GM23338 (cell line): ENCODE measurements around the gene FTO. TPM values are rescaled to one million over a fixed set of nuclear protein-coding genes. Genes with fewer than 3 reads are reported as not detected.

Experiments used
- ATAC-seq: fragments of 200-7000 bp; cut with Tn5 transposase; 3 replicates; pipeline ENCODE4 v1.9.1; 2020
- DNase-seq: peaks from one replicate; pipeline ENCODE4 v3.0.0-alpha.2; 2015; ENCODE audit warnings: low spot score
- H2AFZ ChIP-seq: fragments of 200-600 bp; sonication (generic); 2 replicates; pipeline ENCODE4 v1.8.0; 2016; ENCODE audit warnings: antibody characterized with exemption, mild to moderate bottlenecking, moderate library complexity
- H3F3A ChIP-seq: fragments of 200-600 bp; sonication (generic); replicated peaks from 2 replicates; pipeline ENCODE4 v1.8.0; 2017; ENCODE audit warnings: antibody characterized with exemption, mixed run types, low read depth
- H3K27ac ChIP-seq: fragments of 200-600 bp; sonication (generic); 2 replicates; pipeline ENCODE4 v1.6.1; 2016; ENCODE audit warnings: low read depth
- H3K27me3 ChIP-seq: fragments of 200-600 bp; sonication (generic); 2 replicates; pipeline ENCODE4 v1.8.0; 2016; ENCODE audit warnings: mild to moderate bottlenecking, mixed run types, moderate library complexity; ENCODE audit not compliant: insufficient read depth
- H3K36me3 ChIP-seq: fragments of 200-600 bp; sonication (generic); 2 replicates; pipeline ENCODE4 v1.8.0; 2016; ENCODE audit warnings: mild to moderate bottlenecking; ENCODE audit not compliant: insufficient read depth
- H3K4me1 ChIP-seq: fragments of 200-600 bp; sonication (generic); 2 replicates; pipeline ENCODE4 v1.8.0; 2016; ENCODE audit warnings: mild to moderate bottlenecking, moderate library complexity; ENCODE audit not compliant: insufficient read depth
- H3K4me2 ChIP-seq: fragments of 200-600 bp; sonication (generic); 2 replicates; pipeline ENCODE4 v1.7.1; 2017; ENCODE audit warnings: mixed run types
- H3K4me3 ChIP-seq: fragments of 200-600 bp; sonication (generic); 2 replicates; pipeline ENCODE4 v1.6.1; 2016; ENCODE audit warnings: mixed run types
- H3K79me2 ChIP-seq: fragments of 200-600 bp; sonication (generic); replicated peaks from 2 replicates; pipeline ENCODE4 v1.8.0; 2017; ENCODE audit warnings: mild to moderate bottlenecking; ENCODE audit not compliant: insufficient read depth
- H3K9me2 ChIP-seq: fragments of 200-600 bp; sonication (generic); 2 replicates; pipeline ENCODE4 v1.8.0; 2017; ENCODE audit not compliant: insufficient read depth
- H4K20me1 ChIP-seq: fragments of 200-600 bp; sonication (generic); replicated peaks from 2 replicates; pipeline ENCODE4 v1.8.0; 2017; ENCODE audit warnings: mild to moderate bottlenecking; ENCODE audit not compliant: insufficient read depth
- H3K27ac Mint-ChIP-seq: 2 replicates; pipeline ENCODE4 v1.8.0; 2020; ENCODE audit warnings: inconsistent platforms, mild to moderate bottlenecking, moderate library complexity, mixed read lengths
- H3K27me3 Mint-ChIP-seq: 3 replicates; pipeline ENCODE4 v1.8.0; 2022; ENCODE audit warnings: low read depth, mild to moderate bottlenecking, moderate library complexity, mixed read lengths, inconsistent platforms; ENCODE audit not compliant: insufficient read depth, poor library complexity
- H3K36me3 Mint-ChIP-seq: 3 replicates; pipeline ENCODE4 v1.8.0; 2021; ENCODE audit warnings: low read depth, mild to moderate bottlenecking, inconsistent platforms, moderate library complexity, mixed read lengths
- H3K4me1 Mint-ChIP-seq: 3 replicates; pipeline ENCODE4 v1.8.0; 2020; ENCODE audit warnings: mild to moderate bottlenecking, inconsistent platforms, mixed read lengths
- H3K4me3 Mint-ChIP-seq: 3 replicates; pipeline ENCODE4 v1.8.0; 2021; ENCODE audit warnings: moderate library complexity, mild to moderate bottlenecking, inconsistent platforms, mixed read lengths
- H3K9me3 Mint-ChIP-seq: 3 replicates; pipeline ENCODE4 v1.8.0; 2020; ENCODE audit warnings: moderate library complexity, mild to moderate bottlenecking, inconsistent platforms, mixed read lengths
- CREB1 ChIP-seq: fragments of 250-450 bp; sonication (Bioruptor Pico); IDR thresholded peaks from 2 replicates; pipeline ENCODE4 v1.5.0; 2020; ENCODE audit warnings: low read depth, mild to moderate bottlenecking, moderate library complexity
- JUNB ChIP-seq: IDR thresholded peaks from one replicate; pipeline ENCODE4 v1.6.1; 2016; ENCODE audit warnings: antibody characterized with exemption; ENCODE audit not compliant: unreplicated experiment
- POLR2AphosphoS5 ChIP-seq: IDR thresholded peaks from 2 replicates; pipeline ENCODE4 v1.6.1; 2016; ENCODE audit warnings: antibody characterized with exemption, low read depth
- STAT1 ChIP-seq: IDR thresholded peaks from one replicate; pipeline ENCODE4 v1.6.1; 2016; ENCODE audit warnings: antibody characterized with exemption; ENCODE audit not compliant: unreplicated experiment
- ZNF331 ChIP-seq: fragments of 250-450 bp; sonication (Bioruptor Pico); IDR thresholded peaks from 2 replicates; pipeline ENCODE4 v1.5.0; 2020; ENCODE audit warnings: low read depth, mild to moderate bottlenecking, moderate library complexity
- polyA plus RNA-seq: library from polyadenylated mRNA; unstranded; fragments of >200 nt; fragmentation: Nextera tagmentation; extraction: Ambion mirVana; gene quantifications from 2 replicates; pipeline ENCODE4 v1.2.1, GENCODE V29; 2016
- total RNA-seq: library from RNA; depleted of rRNA; stranded (reverse); fragments of >200 nt; shearing (Covaris generic); gene quantifications from 2 replicates; pipeline ENCODE4 v1.2.3, GENCODE V29; 2014
- TF ChIP-seq, protein P1 (sequence below): fragments of 250-450 bp; sonication (Bioruptor Pico); IDR thresholded peaks from 2 replicates; pipeline ENCODE4 v1.5.0; 2020; ENCODE audit warnings: mild to moderate bottlenecking, moderate library complexity

FTO gene
- total and polyA plus RNA-seq, 2 experiments from 2014 or later, result 17.7 to 69.6 TPM

DNA sequence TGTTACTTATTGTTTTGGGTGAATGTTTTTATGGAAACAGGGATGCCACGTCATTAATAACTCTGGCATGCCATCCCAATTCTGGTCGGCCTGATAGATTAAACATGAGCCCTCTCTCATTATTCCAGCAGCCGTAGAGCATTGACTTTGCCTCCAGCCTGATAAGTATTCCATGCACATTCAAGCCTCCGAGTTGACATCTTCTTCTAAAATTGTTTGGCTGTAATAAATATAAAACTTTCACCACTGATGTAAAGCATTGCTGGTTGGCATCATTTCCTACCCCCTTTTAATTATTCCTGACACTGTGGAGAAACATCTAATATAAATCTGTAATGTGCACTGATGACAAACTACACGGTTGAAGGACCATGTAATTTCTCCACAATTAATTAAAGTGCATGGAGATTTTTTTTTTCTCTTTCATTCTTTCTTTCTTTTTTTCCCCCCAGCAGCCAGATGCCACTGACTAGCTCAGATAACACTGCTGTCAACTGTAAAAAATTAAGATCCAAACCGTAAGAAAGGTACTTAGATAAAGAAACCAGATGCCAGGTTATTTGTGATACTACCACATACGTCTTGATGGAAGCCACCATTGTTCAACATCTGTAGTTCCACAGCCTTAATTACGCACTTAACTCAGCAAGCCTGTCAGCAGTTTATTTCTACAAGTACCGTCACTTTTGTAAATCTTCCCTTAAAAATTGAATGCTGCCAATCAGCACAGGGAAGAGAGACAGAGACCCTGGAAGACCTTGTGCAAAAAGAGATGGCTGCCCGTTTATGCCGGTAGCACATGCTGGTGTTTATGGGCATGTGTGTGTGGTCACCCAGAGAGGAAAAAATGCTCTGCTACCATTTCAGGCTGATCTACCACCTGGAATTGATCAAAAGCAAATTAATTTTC is 344.9 kb downstream of the FTO start:
- Histone ChIP-seq H3K4me2 (no peak overlapping the region), H3K9me2 (0 out of 2 replicates have a peak, but pooled peaks cover 4% of the 10 kb centered on the region), H3K27me3 (no peaks in the 10 kb centered on the region), H3K36me3 (no peaks in the 10 kb centered on the region), H3K27ac (peak overlapping the region; percentile 78), H4K20me1 (no peaks in the 10 kb centered on the region), H2AFZ (no peak overlapping the region), H3K4me3 (no peak overlapping the region), H3K79me2 (no peaks in the 10 kb centered on the region), H3F3A (0 out of 2 replicates have a peak, but pooled peaks cover 3% of the 10 kb centered on the region), H3K4me1 (peaks cover 41% of the 10 kb centered on the region)
- Mint-ChIP-seq H3K4me3 (no peak overlapping the region; the same call in 2 of the 3 replicates), H3K27ac (peak overlapping the region; percentile 93), H3K4me1 (peaks cover 40% of the 10 kb centered on the region), H3K36me3 (peaks cover 7% of the 10 kb centered on the region; the same call in 2 of the 3 replicates), H3K27me3 (peaks cover 3% of the 10 kb centered on the region), H3K9me3 (peaks cover 4% of the 10 kb centered on the region; the same call in 2 of the 3 replicates)
- TF ChIP-seq POLR2AphosphoS5 (no peak), ZNF331 (CRISPR knock-in tag) (no peak), JUNB (no peak), STAT1 (no peak), CREB1 (CRISPR knock-in tag) (no peak)
- TF ChIP-seq, protein P1, sequence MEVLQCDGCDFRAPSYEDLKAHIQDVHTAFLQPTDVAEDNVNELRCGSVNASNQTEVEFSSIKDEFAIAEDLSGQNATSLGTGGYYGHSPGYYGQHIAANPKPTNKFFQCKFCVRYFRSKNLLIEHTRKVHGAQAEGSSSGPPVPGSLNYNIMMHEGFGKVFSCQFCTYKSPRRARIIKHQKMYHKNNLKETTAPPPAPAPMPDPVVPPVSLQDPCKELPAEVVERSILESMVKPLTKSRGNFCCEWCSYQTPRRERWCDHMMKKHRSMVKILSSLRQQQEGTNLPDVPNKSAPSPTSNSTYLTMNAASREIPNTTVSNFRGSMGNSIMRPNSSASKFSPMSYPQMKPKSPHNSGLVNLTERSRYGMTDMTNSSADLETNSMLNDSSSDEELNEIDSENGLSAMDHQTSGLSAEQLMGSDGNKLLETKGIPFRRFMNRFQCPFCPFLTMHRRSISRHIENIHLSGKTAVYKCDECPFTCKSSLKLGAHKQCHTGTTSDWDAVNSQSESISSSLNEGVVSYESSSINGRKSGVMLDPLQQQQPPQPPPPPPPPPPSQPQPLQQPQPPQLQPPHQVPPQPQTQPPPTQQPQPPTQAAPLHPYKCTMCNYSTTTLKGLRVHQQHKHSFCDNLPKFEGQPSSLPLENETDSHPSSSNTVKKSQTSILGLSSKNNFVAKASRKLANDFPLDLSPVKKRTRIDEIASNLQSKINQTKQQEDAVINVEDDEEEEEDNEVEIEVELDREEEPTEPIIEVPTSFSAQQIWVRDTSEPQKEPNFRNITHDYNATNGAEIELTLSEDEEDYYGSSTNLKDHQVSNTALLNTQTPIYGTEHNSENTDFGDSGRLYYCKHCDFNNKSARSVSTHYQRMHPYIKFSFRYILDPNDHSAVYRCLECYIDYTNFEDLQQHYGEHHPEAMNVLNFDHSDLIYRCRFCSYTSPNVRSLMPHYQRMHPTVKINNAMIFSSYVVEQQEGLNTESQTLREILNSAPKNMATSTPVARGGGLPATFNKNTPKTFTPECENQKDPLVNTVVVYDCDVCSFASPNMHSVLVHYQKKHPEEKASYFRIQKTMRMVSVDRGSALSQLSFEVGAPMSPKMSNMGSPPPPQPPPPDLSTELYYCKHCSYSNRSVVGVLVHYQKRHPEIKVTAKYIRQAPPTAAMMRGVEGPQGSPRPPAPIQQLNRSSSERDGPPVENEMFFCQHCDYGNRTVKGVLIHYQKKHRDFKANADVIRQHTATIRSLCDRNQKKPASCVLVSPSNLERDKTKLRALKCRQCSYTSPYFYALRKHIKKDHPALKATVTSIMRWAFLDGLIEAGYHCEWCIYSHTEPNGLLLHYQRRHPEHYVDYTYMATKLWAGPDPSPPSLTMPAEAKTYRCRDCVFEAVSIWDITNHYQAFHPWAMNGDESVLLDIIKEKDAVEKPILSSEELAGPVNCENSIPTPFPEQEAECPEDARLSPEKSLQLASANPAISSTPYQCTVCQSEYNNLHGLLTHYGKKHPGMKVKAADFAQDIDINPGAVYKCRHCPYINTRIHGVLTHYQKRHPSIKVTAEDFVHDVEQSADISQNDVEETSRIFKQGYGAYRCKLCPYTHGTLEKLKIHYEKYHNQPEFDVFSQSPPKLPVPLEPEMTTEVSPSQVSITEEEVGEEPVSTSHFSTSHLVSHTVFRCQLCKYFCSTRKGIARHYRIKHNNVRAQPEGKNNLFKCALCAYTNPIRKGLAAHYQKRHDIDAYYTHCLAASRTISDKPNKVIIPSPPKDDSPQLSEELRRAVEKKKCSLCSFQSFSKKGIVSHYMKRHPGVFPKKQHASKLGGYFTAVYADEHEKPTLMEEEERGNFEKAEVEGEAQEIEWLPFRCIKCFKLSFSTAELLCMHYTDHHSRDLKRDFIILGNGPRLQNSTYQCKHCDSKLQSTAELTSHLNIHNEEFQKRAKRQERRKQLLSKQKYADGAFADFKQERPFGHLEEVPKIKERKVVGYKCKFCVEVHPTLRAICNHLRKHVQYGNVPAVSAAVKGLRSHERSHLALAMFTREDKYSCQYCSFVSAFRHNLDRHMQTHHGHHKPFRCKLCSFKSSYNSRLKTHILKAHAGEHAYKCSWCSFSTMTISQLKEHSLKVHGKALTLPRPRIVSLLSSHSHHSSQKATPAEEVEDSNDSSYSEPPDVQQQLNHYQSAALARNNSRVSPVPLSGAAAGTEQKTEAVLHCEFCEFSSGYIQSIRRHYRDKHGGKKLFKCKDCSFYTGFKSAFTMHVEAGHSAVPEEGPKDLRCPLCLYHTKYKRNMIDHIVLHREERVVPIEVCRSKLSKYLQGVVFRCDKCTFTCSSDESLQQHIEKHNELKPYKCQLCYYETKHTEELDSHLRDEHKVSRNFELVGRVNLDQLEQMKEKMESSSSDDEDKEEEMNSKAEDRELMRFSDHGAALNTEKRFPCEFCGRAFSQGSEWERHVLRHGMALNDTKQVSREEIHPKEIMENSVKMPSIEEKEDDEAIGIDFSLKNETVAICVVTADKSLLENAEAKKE (CRISPR knock-in tag), result no peak
- no peak for DNase-seq
- ATAC-seq, result peak; percentile 16
